Measurements from ENCODE around the gene CSRNP3.

Gene CSRNP3, protein sequence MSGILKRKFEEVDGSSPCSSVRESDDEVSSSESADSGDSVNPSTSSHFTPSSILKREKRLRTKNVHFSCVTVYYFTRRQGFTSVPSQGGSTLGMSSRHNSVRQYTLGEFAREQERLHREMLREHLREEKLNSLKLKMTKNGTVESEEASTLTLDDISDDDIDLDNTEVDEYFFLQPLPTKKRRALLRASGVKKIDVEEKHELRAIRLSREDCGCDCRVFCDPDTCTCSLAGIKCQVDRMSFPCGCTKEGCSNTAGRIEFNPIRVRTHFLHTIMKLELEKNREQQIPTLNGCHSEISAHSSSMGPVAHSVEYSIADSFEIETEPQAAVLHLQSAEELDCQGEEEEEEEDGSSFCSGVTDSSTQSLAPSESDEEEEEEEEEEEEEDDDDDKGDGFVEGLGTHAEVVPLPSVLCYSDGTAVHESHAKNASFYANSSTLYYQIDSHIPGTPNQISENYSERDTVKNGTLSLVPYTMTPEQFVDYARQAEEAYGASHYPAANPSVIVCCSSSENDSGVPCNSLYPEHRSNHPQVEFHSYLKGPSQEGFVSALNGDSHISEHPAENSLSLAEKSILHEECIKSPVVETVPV

DNA sequence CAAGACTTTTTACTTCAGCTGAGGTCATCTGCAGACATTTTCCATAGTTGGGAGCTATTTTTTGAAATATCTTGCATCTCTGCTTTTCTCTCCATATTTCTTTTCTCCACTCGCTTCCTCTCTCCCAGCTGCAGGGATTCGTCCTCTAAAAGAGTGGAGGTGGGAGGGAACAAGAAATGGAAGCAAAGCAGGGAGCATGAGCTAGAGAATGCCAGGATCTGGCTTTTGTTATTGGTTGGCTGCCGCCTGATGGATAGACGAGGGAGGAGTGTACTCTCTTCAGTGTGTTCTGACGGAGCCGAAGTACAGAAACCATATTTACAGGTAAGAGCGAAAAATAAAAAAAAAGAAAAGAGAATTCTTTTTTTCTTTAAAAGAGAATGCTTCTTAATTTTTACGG lies at the start of gene CSRNP3:
Gene CSRNP3, plus strand, starts transcription at position 282 of the 400 bp plus-strand sequence. CDS start 125,368 bp downstream, outside the sequence.
- DNase-seq: no peak

GRCh38 chr2:165420231-165420630 lies 49.3 kb upstream of the CSRNP3 start:
- DNase-seq: no peak

DNA sequence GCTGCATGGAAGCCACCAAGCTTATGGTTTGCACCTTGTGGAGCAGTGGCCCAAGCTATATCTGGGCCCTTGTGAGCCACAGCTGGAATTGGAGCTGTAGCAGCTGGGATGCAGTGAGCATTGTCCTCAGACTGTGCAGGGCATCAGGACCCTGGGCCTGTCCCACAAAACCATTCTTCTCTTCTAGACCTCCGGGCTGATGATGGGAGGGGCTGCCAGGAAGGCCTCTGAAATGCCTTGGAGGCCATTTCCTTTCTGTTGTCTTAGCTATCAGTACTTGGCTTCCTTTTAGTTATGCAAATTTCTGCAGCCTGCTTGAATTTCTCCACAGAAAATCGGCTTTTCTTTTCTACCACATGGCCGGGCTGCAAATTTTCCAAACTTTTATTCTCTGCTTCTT lies 46.4 kb upstream of the CSRNP3 start:
- no peak for DNase-seq

GRCh38 chr2:165425556-165425955 lies 43.9 kb upstream of the CSRNP3 start:
- no peak for DNase-seq

DNA sequence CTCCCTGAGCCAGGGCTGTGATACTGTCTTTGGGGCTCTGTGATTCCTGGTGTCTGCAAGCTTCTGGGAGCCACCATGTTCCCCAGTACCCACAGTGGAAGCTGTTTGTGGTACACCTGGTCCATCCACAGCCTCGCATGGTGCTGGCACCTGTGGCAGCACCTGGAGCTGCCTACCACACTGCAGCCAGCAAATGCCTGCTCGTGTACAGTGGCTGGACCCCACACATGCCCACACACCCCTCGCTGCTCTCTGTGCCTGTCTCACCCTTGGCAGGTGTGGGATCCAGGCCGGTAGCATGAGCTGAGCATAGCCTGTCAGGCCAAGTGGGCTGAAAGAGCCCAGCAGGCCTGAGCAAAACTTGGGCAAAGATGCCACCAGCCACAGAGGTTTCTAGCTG lies 41.8 kb upstream of the CSRNP3 start:
- DNase-seq: no peak

DNA sequence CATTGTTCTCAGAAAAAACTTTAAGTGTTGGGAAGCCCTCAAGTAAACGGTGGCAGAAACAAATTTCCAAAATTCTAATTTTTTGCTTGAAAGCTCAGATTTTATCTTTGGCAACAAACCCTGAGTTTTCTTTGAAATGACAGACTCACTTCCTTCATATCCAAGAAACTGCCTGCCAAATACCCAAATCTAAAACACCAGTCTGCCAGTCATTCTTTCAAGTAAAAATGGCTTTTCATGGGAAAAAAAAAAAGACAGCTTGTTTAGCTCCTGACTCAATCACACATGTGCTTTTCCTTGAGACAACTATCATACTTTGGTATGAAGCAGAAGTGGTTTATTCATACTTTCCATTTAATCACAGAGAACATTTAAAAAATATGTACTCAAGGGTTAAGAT lies 40.6 kb upstream of the CSRNP3 start:
- no peak for DNase-seq

DNA sequence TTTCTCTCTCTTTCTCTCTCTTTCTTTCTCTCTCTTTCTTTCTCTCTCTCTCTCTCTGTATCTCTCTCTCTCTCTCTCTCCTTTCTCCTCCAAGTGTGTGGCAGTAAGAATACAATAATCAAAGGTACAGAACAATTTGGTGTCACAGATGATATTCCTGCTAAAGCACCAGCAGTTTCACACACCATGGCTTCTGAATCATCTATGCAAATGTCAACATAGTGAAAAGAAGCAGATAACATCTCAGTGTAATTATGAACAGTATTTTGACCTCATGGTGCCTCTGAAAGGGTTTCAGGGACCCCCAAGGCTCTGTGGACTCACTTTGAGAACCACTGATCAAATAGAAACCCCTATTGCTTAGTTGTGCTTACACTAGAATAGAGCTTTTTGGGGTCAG lies 38.5 kb upstream of the CSRNP3 start:
- DNase-seq: no peak

DNA sequence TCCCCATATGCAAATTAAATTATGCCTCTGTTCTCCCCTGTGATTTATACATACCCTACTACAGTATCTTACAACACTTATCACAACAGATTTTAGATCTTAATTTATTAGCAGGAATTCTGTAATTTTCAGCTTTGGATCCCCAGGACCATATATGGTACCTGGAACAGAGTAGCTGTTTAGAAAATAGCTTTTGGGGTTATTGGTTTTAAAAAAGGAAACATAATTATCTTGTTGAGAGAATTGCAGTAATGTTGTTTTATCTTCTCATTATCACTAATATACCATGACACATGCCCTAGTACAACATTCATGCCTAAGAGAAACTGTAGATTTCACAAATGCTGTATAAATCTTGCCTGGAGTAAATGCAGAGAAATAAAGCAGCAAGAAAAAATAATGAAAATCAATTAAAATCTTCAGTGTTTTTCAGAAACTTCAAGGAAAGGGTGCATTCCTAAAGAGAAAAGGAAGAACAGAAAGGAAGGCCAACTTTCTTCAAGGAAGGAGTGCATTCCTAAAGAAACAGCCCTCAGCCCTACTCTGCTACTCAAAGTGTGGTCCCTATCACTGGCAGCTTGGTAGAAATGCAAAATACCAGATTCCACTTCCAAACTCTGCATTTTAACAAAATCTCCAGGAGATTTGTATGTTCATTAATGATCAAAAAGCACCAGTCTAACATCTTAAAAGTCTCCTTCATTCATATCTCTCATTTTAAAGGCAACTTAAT lies 37.1 kb upstream of the CSRNP3 start:
- no peak for DNase-seq

- DNase-seq: no peak
These were observed 34.5 kb upstream of the CSRNP3 start for GRCh38 chr2:165434865-165435496.

- no peak for DNase-seq
These were observed 33.9 kb upstream of the CSRNP3 start for GRCh38 chr2:165435611-165436010.

GRCh38 chr2:165436559-165436958 lies 32.9 kb upstream of the CSRNP3 start:
- no peak for DNase-seq

DNA sequence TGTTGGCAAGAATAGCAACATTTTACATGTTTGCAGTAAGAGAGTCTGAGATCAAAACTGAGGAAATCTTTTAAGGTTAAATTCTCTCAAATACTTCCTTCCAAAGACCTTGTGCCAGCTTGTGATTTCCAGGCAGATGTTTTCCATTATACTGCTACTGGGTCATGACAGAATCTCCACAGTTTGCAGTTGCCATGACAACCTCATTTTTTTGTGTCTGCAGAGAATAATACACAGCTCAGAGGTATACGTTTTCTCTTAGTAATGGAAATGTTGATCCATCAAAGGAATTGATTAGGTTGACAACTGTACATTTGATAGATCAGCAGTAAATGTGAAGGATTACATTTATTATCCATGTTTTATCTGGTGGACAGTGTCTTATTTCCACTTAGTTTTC lies 29.1 kb upstream of the CSRNP3 start:
- no peak for DNase-seq

DNA sequence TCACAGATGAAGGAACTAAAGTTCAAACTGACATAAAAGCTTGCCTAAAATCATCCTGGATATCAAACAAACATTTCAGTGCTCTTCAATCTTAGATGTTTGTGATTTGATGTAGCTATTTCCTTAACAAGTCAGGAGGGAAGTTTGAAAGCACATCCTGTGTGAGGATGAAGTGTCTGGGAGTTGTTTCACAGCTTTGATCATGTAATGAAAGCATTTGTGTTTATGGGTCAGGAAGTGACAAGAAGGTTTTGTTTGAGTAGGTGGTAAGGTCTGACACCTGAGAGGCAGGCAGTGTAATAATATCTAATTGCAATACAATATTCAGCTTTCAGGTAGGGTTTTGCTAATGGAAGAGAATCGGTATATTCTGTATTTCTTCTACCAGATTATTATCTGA lies 26.0 kb upstream of the CSRNP3 start:
- no peak for DNase-seq

DNA sequence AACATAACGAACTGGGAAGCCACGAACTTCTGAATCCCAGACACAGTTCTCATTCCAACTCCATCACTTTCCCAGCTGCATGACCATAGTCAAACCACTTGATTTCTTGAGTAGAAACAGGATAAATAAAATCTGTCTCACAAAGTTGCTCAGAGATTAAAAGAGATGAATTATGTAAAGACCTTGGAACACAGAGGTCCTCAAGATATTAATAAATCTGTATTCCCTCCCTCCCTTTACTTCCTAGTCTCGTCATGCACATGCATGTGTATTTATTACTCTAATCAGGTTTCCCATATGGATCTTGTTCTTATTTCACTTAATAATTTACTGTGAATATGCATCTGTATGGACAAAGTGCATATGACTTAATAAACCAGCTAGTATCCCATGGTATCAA lies 21.1 kb upstream of the CSRNP3 start:
- no peak for DNase-seq

- no peak for DNase-seq
These were observed 19.3 kb upstream of the CSRNP3 start for GRCh38 chr2:165450156-165450555.

- DNase-seq: no peak
These were observed 17.2 kb upstream of the CSRNP3 start for GRCh38 chr2:165452327-165452726.

GRCh38 chr2:165453561-165454094 lies 15.9 kb upstream of the CSRNP3 start:
- DNase-seq: no peak

GRCh38 chr2:165454905-165455304 lies 14.6 kb upstream of the CSRNP3 start:
- no peak for DNase-seq

GRCh38 chr2:165456027-165456426 lies 13.5 kb upstream of the CSRNP3 start:
- no peak for DNase-seq

DNA sequence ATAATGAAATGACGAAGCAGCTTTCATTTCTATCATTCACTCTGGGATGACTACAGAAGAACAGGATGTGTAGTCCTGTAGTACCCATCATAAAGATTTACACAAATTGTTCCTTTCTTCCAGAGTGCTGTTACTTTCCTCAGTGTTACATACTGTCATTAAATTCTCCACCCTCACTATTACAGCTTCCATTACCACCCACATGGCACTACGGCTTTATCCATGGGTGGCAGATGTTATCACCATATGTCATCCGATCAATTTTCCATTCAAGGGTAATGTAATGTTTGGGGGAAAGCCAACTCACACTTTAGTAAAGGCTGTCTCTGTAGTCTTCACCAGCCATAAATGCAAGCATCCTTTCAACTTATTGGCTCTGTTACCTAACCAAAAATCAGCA lies 7.1 kb upstream of the CSRNP3 start:
- no peak for DNase-seq

GRCh38 chr2:165466386-165466785 lies 3.1 kb upstream of the CSRNP3 start:
- no peak for DNase-seq

DNA sequence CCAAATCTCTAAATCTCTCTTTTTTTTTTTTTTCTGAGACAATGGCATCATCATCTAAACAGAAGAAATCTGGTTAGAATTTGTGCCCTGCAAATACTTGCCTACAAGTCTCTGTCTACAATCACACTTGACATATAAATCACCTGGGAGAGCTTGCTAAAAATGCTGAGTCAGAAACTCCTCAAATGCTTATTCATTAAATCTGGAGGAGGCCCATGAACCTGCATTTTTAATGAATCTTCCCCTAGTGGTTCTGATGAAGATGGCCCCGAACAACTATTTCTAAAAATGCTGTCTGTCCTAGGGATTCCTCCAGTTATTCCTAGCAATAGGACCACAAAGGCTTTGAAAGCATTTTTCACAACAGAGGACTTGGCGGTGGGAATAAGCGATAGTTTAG lies 1.6 kb upstream of the CSRNP3 start:
- DNase-seq: no peak

GRCh38 chr2:165470361-165470760 lies 863 bp downstream of the CSRNP3 start:
- DNase-seq: no peak

Data from stimulated activated CD8-positive, alpha-beta memory T cell treated with anti-CD3 and anti-CD28 coated beads, Interleukin-4, amount 100 ng/mL, for 48 hours (primary cell).